Renal cortex interstitium (tissue), 11 donors: ENCODE results near the gene MRPL11. TPM values are rescaled to one million over a fixed set of nuclear protein-coding genes. Genes with fewer than 3 reads are reported as not detected.
"Not testable (repeated sequence)": the region's sequence is repeated elsewhere in the genome, so short reads cannot be mapped to it uniquely, and the experiment has no call there.

ENCODE experiments used
- DNase-seq, 11 donors: peaks; one replicate each; pipeline ENCODE4 v3.0.0-alpha.2; 2013; ENCODE audit warnings: low read depth in 9 of 11, low spot score in 4 of 11; ENCODE audit errors: extremely low read depth in 1 of 11
- polyA plus RNA-seq, 3 donors: library from polyadenylated mRNA; unstranded; fragments of 120-200 nt; gene quantifications; one replicate each; pipeline ENCODE4 v1.2.1, GENCODE V29; 2013; ENCODE audit not compliant: insufficient read length in 3 of 3

MRPL11 gene
- polyA plus RNA-seq, 3 donors: 68.5 to 82.4 (median 73.3) TPM

- no peak for DNase-seq
Observed at GRCh38 chr11:66454247-66454646, 15.6 kb upstream of the MRPL11 start.

- DNase-seq: no peak
Observed at GRCh38 chr11:66451663-66452062, 13.0 kb upstream of the MRPL11 start.

GRCh38 chr11:66450560-66450959, 11.9 kb upstream of the MRPL11 start:
- no peak for DNase-seq

- DNase-seq: no peak
Observed at GRCh38 chr11:66448523-66448922, 9.9 kb upstream of the MRPL11 start.

- no peak for DNase-seq
Observed at GRCh38 chr11:66447012-66447411, 8.4 kb upstream of the MRPL11 start.

- no peak for DNase-seq
Observed at GRCh38 chr11:66443602-66444001, 5.0 kb upstream of the MRPL11 start.

- DNase-seq: not testable (repeated sequence)
Observed at GRCh38 chr11:66440940-66441282, 2.3 kb upstream of the MRPL11 start.

- DNase-seq: not testable (repeated sequence)
Observed at GRCh38 chr11:66440101-66440939, 1.7 kb upstream of the MRPL11 start.

- DNase-seq: peak in 1 of 11 donors; percentile 3
Observed at GRCh38 chr11:66437979-66438503, 607 bp downstream of the MRPL11 start.

- DNase-seq: no peak
Observed at GRCh38 chr11:66432597-66432996, 6.1 kb downstream of the MRPL11 start.

GRCh38 chr11:66431871-66432329, 6.7 kb downstream of the MRPL11 start:
- not testable (repeated sequence) for DNase-seq

GRCh38 chr11:66431287-66431686, 7.4 kb downstream of the MRPL11 start:
- DNase-seq: not testable (repeated sequence)

GRCh38 chr11:66429983-66430602, 8.6 kb downstream of the MRPL11 start:
- peak in 5 of 11 donors; percentile 21 to 48 (median 40) for DNase-seq

GRCh38 chr11:66428933-66429332, 9.7 kb downstream of the MRPL11 start:
- DNase-seq: no peak

- no peak for DNase-seq
Observed at GRCh38 chr11:66426314-66426713, 12.3 kb downstream of the MRPL11 start.

GRCh38 chr11:66421492-66422205, 17.0 kb downstream of the MRPL11 start:
- DNase-seq: peak; percentile 82 to 94 (median 89)

- DNase-seq: no peak
Observed at GRCh38 chr11:66420671-66421476, 17.8 kb downstream of the MRPL11 start, which contains the start of gene NPAS4. TSS of gene NPAS4 (plus strand) at chr11:66421035. CDS start at chr11:66421180, 145 bp downstream.

GRCh38 chr11:66419825-66420224, 18.8 kb downstream of the MRPL11 start:
- DNase-seq: no peak

GRCh38 chr11:66418986-66419308, 19.7 kb downstream of the MRPL11 start:
- no peak for DNase-seq
